DOHH2 (cell line): ENCODE data around the gene HPSE2.

Experiments used
- EZH2phosphoT487 ChIP-seq: fragments of 200-600 bp; sonication (generic); IDR thresholded peaks from 2 replicates; pipeline ENCODE4 v1.6.1; 2017; ENCODE audit warnings: borderline replicate concordance, mild to moderate bottlenecking, antibody characterized with exemption, low read length, moderate library complexity, mixed read lengths
- TF ChIP-seq, protein P1 (sequence below): fragments of 200-600 bp; sonication (generic); IDR thresholded peaks from one replicate; pipeline ENCODE4 v1.5.1; 2014; ENCODE audit warnings: antibody characterized with exemption, mild to moderate bottlenecking, low read depth, low read length; ENCODE audit not compliant: poor library complexity, severe bottlenecking

DNA sequence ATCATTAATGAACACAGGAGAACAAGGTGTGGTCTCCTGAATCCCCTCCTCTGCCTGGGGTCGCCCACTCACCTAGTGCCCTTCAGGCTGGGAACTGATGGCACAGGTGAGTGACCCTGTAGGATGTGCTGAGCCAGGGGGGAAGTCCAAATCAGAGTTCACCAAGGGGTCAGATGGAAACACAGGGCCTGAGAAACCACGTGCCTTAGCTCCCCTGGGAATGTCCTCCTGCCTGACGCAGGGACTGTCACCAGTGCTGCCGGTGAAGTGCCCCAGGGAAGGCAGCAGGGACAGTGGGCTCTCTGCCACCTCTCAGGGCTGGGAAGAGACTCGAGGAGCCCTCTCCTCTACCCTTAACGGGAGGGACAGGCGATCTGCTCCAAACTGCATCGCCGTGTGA is 814.9 kb downstream of the HPSE2 start:
- no peak for TF ChIP-seq EZH2phosphoT487
- TF ChIP-seq, protein P1, sequence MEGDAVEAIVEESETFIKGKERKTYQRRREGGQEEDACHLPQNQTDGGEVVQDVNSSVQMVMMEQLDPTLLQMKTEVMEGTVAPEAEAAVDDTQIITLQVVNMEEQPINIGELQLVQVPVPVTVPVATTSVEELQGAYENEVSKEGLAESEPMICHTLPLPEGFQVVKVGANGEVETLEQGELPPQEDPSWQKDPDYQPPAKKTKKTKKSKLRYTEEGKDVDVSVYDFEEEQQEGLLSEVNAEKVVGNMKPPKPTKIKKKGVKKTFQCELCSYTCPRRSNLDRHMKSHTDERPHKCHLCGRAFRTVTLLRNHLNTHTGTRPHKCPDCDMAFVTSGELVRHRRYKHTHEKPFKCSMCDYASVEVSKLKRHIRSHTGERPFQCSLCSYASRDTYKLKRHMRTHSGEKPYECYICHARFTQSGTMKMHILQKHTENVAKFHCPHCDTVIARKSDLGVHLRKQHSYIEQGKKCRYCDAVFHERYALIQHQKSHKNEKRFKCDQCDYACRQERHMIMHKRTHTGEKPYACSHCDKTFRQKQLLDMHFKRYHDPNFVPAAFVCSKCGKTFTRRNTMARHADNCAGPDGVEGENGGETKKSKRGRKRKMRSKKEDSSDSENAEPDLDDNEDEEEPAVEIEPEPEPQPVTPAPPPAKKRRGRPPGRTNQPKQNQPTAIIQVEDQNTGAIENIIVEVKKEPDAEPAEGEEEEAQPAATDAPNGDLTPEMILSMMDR = no peak
